Islet of Langerhans (tissue), 1 donor: ENCODE data around the gene RBMS1.
"Not testable (repeated sequence)": the region's sequence is repeated elsewhere in the genome, so short reads cannot be mapped to it uniquely, and the experiment has no call there.

Experiments used
- FAIRE-seq: peaks from one replicate; lab custom pipeline; 2011; peaks lifted over from hg19 to GRCh38; lab: Jason Lieb, UNC

Gene RBMS1

DNA sequence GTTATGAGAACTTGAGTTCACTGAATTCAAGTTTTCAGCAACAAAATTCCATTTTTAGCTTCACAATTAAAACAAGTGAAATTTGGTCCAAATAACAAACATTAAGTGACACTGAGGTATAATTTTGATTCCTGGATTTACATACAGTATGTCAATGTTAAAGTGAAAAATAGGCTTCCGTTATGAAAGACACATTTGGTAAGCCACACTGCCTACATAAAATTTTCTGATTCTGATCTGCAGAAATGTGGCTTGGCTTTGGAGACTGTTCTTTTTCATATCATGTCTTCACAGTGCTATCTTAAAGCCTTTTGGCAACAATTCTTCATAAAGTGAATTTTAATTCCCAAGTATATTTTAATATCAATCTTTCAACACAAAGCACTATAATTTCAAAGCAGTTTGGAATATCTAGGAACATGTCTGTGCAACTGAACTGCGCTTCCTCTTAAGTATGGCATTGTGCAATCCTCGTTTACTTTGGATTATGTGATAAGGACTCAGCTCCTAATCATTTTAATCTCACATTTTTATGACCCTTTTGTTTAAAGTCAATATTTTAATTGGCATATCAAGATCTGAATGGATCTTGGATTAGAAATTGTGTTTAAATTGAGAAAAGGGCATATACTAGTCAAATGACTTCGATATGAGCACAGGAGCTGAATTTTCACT lies 60.0 kb downstream of the RBMS1 start:
- FAIRE-seq, result no peak

DNA sequence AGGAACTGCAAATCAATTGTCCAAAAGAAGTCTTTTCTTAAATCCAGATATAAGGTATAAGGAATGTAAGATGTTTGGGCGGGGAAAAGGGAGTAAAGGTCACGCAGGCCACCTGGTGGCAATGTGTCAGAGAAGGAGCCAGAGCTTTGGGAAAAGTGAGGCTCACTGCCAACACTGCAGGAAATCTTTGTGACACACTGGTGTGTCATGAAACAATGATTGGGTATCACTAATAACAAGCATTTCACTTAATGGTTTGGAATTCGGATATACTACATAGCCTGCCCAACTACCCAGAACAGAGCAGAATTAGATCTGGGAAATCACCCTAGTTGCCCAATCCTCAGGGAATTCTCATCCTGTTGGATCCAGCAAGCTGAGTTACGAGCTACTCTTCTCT lies 61.0 kb downstream of the RBMS1 start:
- FAIRE-seq, result no peak

DNA sequence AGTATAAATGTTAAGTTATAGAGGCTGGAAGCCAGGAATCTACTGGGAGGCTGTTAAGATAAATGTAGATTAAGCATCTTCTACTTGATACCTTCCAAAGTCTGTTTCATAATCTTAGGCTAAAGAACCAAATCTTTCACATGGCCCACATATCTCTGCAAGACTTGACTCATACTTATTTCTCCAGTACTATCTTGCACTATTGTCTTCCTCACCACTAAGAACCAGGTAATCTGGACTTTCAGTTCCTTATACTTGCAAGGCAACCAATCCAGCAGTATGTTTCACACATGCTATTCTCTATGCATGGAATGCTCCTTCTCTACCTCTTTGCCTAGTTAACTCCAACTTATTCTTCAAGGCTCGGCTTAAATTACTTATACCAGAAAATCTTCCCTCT lies 62.2 kb downstream of the RBMS1 start:
- FAIRE-seq, result no peak

DNA sequence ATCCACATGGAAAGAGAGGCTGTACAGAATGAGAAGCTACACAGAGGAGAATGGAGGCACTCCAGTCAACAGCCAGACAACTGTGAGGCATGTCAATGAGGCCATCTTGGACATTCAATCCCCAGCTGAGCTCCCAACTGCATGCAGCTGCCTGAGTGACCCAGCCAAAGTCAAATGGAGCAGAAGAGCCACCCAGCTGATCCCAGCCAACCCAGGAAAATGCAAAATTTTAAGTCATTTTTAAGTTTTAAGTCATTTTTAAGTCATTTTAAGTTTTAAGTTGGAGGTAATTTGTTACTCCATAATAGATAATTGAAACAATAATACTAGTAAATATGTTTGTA lies 63.6 kb downstream of the RBMS1 start:
- no peak for FAIRE-seq

DNA sequence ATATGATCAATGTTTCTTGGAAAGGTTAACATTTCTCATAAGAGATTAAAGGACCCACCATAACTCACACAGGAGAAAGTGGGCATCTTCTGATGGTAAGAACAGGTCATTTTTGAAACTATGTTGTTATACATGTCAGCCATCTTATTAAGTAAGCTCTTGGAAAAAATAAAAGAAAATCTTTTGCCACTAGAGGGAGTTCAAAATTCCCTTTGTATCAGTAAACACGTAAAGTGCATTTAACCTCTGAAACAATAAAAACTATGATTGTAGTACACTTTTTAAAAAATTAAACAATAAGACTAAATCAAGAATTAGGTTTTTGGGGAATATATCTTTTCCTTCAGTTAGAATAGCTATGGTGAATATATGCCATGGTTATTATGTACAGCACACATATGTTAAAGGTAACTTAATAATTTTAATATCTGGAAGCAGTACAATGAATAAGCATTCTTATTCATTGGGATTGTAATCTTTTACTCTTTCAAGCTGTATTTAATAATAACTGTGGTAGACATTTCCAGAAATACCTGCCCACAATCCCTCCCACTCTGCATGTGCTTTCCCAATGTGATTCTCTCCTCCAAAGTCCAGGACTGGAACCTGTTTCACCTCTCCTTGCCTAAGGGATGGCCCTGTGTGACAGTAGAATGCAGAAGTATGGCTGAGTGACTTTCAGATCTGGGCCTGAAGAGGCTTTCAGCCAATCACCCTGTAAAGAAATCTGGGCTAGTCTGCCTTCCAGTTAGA lies 64.2 kb downstream of the RBMS1 start:
- FAIRE-seq, result peak; percentile 99

DNA sequence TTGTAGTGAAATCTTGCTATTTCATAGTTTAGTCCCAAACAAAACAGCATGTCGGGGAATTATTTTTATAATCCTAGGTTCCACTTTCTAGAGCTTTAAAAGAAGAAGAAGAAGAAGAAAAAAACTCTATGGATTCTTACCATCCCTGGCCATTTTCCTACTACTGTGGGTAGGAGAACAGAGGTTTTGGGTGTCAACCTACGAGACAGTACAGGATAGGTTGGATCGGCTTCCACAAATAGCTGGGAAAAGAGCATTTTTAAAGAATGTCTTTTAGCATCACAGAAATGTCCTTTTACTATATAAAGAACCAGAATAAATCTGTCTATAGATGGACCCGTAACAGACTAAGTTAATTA lies 65.2 kb downstream of the RBMS1 start:
- FAIRE-seq, result no peak

DNA sequence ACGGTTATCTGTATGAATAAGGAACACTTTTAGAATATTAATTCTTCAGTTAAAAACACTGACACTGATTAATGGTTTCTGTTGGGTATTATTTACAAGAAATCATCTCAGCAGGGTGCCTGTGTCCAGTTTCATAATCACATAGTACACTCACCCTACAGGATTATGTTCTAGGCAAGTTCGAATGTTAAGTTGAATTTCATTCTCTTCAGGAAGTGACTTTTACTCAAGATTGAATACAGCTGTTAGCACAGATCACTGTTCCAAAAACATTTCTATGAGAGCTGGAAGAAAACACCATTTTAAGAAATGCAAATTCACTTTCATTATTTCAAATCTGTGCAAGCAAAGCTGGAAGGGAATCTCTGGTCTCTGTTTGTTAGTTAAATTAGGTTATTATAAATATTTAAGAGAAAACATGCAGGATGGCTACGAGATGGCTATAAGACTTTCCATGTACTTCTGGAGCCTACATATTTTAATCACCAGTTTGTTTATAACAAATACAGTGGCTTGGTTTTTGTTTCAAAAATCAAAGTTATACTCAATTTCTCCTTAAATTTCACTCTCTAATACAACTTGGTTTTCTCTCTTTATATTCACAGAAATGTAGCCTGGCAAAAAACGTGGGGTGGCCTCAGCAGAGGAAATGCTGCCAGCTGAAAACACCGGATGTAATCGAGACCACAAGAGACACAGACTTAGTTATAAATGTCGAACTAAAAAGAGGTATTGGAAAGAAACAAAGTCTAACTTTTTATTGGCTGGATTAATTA lies 65.8 kb downstream of the RBMS1 start:
- no peak for FAIRE-seq

DNA sequence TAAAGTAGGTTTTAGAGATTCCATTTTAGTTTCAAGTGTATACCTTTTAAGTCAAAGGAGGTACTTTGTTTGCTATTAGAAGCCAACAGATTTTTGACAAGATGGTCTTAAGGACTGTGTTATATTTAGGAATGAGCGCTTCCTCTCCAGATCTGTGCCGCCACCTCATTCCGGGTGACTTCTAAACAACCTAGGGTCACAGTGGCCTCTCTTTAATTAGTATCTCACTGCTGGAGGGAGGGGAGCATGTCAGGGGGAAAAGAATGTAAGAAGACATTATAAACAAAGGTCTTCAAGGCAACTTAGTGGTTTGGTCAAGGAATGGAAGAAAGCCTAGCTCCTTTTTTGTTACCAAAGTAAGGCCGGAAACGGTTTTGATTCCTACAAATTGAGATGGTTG lies 67.0 kb downstream of the RBMS1 start:
- no peak for FAIRE-seq

DNA sequence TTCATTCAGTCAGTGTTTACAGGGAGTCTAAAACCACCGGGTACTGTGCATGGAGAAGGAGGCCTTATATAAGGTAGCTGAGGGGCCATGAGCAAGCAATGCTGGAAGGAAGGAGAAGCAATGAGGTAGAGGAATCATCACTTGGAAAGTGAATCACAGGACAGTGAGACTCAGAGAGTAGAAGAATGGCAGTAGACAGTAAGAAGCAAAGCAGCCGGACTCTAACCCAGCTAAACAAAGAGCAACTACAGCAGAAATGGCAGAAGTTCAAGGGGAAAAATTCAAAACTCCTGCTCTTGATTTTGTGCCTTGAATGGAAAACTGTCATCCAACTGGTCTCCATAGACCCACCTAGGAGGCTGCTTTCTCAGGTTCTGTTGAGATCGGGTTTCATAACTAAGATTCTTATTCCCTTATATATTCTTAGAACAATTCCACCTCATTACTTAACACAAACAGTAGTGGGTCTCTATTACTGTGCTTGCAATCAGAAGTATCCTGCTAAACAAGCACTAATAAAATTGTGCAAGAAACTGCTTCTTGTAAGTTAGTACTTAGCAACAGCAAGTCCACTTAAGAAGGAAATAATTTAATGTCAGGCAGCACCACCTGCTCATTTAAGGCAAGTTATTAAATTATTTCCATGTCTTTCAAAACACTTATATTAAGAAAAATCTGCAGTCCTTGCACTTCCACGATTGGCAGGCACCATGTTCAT lies 68.0 kb downstream of the RBMS1 start:
- FAIRE-seq, result no peak

DNA sequence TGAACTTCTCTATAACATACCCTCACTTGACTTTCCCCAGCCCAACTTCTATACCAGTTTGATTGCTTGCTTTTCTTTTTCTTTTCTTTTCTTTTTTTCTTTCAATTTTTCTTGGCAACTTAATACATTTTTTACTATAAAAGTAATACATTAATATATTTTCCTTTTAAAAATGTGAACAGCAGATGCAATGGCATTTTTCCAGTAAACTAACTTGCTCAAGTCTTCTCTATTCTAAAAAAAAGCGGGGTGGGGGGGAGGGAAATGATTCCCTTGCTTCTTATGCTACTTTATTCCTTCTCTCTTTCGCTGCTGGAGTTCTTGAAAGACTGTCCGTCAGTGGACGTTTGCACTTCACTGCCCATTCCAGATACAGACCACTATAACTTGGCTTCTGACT lies 70.5 kb downstream of the RBMS1 start:
- FAIRE-seq, result no peak

DNA sequence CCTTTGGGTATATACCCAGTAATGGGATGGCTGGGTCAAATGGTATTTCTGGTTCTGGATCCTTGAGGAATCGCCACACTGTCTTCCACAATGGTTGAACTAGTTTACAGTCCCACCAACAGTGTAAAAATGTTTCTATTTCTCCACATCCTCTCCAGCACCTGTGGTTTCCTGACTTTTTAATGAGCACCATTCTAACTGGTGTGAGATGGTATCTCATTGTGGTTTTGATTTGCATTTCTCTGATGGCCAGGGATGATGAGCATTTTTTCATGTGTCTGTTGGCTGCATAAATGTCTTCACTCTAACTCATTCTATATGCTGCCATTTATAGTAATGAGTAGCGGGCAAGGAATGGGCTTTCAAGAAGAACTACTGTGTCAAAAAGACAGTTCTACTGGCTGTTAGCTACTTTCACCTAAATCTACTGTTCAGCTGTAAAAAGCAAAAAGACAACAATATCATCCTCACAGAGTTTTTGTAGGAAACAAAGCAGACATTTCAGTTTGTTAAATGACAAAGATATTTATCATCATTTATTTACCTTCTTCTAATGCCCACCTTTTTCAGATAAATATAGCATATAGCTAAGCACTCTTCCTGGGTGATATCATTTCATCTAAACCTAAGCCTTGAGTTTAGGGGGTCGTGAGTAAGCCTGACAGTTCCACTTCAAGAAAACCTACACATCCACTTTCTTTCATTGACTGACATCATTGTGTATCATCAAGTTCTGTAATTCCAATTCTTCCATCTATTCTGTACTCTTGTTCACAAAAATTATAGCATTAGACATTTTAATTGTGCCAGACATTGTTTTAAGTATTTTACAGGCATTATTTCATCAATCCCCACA lies 71.7 kb downstream of the RBMS1 start:
- not testable (repeated sequence) for FAIRE-seq

DNA sequence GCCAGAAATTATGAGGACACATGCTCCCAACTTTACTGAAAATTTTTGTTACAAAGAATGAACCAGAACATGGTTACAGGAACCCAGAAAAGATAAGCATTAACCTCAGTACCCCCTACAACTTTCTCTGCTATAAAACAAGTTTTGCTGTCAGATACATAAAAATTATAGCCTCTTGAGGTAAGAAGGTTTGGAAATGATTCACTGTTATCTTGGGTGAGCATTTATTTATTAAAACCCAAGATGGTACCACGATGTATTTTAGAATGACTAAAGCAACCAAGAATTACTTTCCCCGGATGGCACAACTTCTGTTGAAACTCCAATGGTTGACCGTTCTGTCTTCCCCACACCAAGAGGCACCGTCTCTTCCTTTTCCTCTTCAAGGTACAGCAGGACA lies 72.9 kb downstream of the RBMS1 start:
- FAIRE-seq, result no peak

DNA sequence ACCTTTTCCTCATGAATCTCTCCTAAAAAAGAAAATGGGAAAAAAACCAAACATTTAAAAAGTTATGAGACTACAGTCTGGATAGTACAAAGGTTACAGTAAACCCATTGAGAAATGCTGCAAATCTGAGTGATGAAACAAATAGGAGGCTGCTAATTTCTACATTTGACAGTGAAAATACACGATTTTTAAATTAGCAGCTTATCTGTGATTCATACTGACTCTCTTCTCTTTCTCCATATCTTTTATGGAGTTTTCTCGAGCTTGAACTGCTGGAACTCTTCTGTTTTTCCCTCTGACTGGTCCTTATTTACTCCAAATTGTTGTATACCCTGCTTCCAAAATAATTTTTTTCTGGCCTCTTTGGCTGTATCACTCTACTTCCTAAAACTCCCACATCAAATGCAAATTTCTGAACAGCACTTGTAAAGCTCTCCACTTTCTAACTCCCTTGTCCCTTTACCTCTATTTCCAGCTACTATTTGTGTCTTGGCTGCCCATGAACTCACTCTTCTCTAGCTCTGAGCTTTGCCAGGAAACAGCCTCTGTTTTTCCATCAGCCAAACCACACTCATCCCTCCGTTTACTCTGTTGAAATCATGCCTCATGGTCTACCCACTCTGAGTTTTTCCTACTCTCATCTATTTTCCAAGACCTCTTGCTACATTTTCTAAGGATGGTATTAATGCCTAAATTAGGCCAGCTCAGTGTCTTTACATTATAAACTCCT lies 73.7 kb downstream of the RBMS1 start:
- FAIRE-seq, result no peak

DNA sequence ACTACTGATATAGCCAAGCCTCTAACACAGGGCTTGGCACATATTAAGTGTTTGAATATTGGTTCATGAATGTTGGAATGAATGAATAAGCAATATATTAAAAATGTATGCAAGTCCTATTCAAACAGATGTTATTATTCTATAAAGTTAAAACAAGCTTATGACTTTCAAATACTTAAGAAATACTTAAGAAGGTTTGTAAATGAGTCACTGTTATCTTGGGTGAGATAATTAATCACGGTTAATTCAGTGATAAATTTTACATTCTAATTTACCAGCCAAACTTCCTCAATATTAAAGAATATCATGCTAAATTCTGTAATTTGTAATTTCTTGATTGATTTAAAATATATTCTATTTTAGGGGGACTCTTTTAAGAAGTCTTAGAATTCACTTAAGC lies 74.8 kb downstream of the RBMS1 start:
- no peak for FAIRE-seq

DNA sequence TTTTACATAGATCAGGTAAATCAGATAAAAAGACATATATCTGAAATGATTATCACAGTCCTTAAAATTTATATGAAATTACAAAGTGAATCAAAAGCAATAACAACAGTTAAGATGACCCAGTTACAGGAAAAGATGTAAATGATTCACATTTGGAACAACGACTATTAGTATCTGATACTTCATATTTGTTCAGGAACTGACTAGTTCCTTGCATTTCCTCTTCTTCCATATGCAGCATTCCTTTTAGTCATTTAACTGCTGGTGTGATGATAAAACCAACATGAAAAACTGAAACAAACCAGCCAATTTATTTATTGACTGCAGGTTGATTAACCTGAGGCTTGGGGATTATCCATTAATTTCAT lies 75.2 kb downstream of the RBMS1 start:
- peak; percentile 79 for FAIRE-seq

DNA sequence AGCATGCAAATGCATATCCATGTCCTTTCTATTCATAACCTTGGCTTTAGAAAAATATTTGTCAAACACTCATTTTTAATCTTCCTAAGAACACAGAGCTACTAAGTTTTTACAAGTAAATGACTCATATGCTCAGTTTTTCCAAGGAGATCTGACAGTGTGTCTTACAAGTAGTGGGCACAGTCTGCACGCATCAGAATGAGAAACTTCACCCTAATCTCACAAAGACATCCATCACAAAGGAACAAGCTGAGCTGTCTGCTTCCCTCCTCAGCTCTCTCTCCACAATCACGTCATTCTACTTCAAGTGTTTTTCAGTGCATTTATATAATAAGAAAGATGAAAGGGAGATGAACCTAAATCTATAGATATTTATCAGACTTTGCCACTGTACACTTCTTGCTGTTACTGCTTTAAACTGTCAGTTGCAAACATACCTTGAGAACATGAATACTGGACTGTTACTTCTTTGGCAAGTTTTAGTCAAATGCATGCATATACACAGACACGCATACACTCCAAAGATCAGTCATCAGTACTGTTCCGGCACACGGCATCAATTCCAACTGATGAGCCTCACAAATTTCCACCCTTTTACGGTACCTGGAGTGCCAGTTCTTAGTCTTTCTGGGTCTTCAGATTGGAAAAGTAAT lies 75.7 kb downstream of the RBMS1 start:
- no peak for FAIRE-seq

DNA sequence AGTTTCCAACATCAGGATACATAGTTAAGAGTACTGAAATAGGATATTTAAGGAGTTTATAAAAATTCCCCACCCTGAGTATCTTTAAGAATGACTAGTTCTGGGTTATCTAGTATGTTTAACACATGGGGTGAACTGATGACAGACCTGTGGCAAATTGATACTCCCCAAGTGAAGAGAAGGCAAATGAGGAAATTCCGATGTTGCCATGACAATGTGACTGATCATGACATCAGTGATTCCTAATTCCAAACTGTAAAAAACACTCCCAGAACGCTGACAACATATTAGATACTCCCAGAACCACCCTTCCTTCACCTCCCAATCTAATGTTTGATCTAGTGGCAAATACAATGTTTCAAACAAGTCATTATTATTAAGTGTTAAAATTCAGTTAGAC lies 77.6 kb downstream of the RBMS1 start:
- FAIRE-seq, result no peak

DNA sequence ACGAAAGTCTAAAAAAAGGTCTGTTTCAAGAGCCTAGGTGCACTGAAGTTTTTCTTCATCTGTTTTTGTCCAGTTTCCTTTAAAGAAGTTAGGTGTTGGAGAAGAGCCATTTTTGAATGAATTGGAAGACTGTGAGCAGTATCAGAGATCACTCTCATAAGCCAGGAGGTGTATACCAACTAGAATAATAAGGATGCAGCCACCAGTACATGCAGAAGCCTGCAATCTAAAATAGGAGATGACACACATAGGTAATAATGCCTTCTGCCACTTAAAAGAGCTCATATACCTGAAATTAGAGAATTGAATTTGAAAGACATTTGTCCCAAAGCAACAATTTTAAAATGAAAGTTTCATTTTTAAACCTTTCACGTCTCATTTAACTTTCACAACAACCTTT lies 81.7 kb downstream of the RBMS1 start:
- FAIRE-seq, result no peak

DNA sequence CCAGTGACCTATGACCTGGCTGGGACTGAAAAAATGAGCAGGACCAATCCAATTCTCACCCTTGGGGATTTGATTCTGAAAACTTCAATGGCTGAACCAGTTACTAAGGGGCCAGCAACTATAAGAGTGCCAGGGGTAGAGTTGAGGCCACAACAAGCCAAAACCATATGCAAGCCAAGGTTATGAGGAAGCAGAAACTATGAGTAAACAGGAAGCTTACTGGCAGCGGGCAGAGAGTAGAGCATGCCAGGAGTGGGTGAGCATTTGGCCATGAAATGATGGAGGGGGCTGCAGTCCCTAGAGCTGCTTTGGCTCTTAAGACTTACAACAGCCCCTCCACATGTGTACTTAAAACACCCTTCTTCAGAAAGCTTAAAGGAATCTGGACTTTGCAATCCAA lies 82.4 kb downstream of the RBMS1 start:
- no peak for FAIRE-seq

DNA sequence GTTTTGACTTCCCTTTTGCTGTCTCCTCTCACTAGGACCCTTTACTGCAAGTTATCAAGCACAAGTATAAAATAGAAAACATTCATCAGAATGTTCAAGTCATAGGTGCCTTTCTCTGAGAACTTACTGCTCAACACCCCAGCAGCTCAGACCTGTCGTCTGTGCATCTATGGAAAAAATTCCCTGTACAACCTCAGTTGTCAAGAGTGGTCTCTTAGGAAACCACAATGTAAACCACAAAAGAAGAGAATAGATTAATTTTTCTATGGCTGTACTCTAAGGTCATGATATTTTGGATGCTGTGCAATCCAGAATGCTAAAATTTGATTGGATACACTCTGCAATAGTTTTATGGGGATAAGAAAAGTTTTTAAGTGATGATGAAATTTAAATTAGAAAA lies 84.1 kb downstream of the RBMS1 start:
- no peak for FAIRE-seq

DNA sequence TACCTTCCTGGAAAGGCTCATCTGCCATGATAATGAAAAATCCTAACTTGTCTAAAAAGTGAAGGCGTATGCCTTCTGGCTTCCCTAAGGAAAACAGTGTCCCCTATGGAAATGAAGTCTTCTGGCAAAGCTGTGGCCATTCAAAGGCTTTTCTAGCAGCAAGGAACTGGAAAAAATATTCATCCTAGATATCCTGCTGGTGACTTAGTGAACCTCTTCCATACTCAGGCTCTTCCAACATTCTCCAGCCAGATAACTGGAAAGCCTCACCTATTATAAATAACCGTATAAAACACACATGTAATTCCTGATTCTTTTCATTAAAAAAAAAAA lies 84.7 kb downstream of the RBMS1 start:
- FAIRE-seq, result no peak
